ENCODE measurements around the gene PSG7. TPM values are rescaled to one million over a fixed set of nuclear protein-coding genes. Genes with fewer than 3 reads are reported as not detected.
"Not testable (repeated sequence)": the region's sequence is repeated elsewhere in the genome, so short reads cannot be mapped to it uniquely, and the experiment has no call there.

Gene PSG7
- total and polyA plus RNA-seq, 8 donors, result not detected

GRCh38 chr19:42942187-42942789, 5.3 kb upstream of the PSG7 start:
- TF ChIP-seq POLR2A (IDR thresholded peaks at IDR 0.05), result no peak
- peak in 1 of 7 experiments; percentile 10 for TF ChIP-seq CTCF (IDR thresholded peaks at IDR 0.05)
- Histone ChIP-seq H3K27me3 (peaks cover 0 to 8% (median 0%) of the 10 kb centered on the region in 3 donors), H3K27ac (no peak overlapping the region), H3K9me3 (no peaks in the 10 kb centered on the region), H3K4me1 (no peaks in the 10 kb centered on the region), H3K4me3 (no peak overlapping the region), H3K36me3 (no peaks in the 10 kb centered on the region)
- DNase-seq, result peak in 1 of 2 donors; percentile 1
- WGBS, 5 donors, result 34 to 39% (median 36%) methylated on average over 13 of the region's 13 CpGs
- intact Hi-C loops (cut with DNase I; ENCODE audit: low total_unique reads), result no loop called here

GRCh38 chr19:42934726-42935125, 2.3 kb downstream of the PSG7 start:
- H3K4me3 ChIP-seq; H3K27ac ChIP-seq; intact Hi-C loops (cut with DNase I; ENCODE audit: low total_unique reads); H3K27me3 ChIP-seq; H3K4me1 ChIP-seq; H3K9me3 ChIP-seq; H3K36me3 ChIP-seq; DNase-seq: not testable (repeated sequence)

- H3K4me1 ChIP-seq; H3K36me3 ChIP-seq; intact Hi-C loops (cut with DNase I; ENCODE audit: low total_unique reads); H3K9me3 ChIP-seq; H3K27me3 ChIP-seq; H3K4me3 ChIP-seq; DNase-seq; H3K27ac ChIP-seq: not testable (repeated sequence)
These were observed 2.8 kb downstream of the PSG7 start for GRCh38 chr19:42934183-42934582.

GRCh38 chr19:42933412-42933811, 3.6 kb downstream of the PSG7 start:
- H3K36me3 ChIP-seq; H3K4me3 ChIP-seq; H3K27ac ChIP-seq; H3K27me3 ChIP-seq; H3K9me3 ChIP-seq; intact Hi-C loops (cut with DNase I; ENCODE audit: low total_unique reads); H3K4me1 ChIP-seq; DNase-seq: not testable (repeated sequence)
- 62 to 72% (median 67%) methylated on average over 3 of the region's 3 CpGs for WGBS, 5 donors

GRCh38 chr19:42932485-42933101, 4.4 kb downstream of the PSG7 start:
- DNase-seq; intact Hi-C loops (cut with DNase I; ENCODE audit: low total_unique reads); H3K4me3 ChIP-seq; H3K27me3 ChIP-seq; H3K4me1 ChIP-seq; H3K9me3 ChIP-seq; H3K27ac ChIP-seq; H3K36me3 ChIP-seq: not testable (repeated sequence)
- 50 to 60% (median 59%) methylated on average over 5 of the region's 5 CpGs for WGBS, 5 donors

- WGBS, 5 donors, result 0 to 8% (median 6%) methylated on average over 1 of the region's 1 CpG
- H3K27ac ChIP-seq; H3K4me3 ChIP-seq; H3K27me3 ChIP-seq; DNase-seq; H3K4me1 ChIP-seq; H3K9me3 ChIP-seq; intact Hi-C loops (cut with DNase I; ENCODE audit: low total_unique reads); H3K36me3 ChIP-seq: not testable (repeated sequence)
These were observed 6.8 kb downstream of the PSG7 start for GRCh38 chr19:42930214-42930613.

- Histone ChIP-seq H3K4me3 (no peak overlapping the region), H3K4me1 (no peaks in the 10 kb centered on the region), H3K27me3 (peaks cover 0 to 7% (median 0%) of the 10 kb centered on the region in 3 donors), H3K36me3 (no peaks in the 10 kb centered on the region), H3K9me3 (no peaks in the 10 kb centered on the region), H3K27ac (no peak overlapping the region)
- DNase-seq, result no peak
- 87 to 96% (median 89%) methylated on average over 3 of the region's 3 CpGs for WGBS, 5 donors
- intact Hi-C loops (cut with DNase I; ENCODE audit: low total_unique reads), result no loop called here
- no peak for TF ChIP-seq POLR2AphosphoS5 (IDR thresholded peaks at IDR 0.05)
- TF ChIP-seq POLR2A (IDR thresholded peaks at IDR 0.05), result no peak
- TF ChIP-seq CTCF (IDR thresholded peaks at IDR 0.05), result no peak
- no peak for TF ChIP-seq EP300 (IDR thresholded peaks at IDR 0.05)
These were observed 8.1 kb downstream of the PSG7 start for GRCh38 chr19:42928896-42929295.

All from stomach (tissue), 9 donors.